Ectodermal cell (in vitro differentiated cells): ENCODE results near the gene C1QTNF4.

Experiments
- H3K27ac ChIP-seq: 2 replicates; pipeline ENCODE4 v1.7.0; 2013; ENCODE audit warnings: mild to moderate bottlenecking, low read depth, low read length; ENCODE audit not compliant: insufficient read depth, poor library complexity, severe bottlenecking
- H3K27me3 ChIP-seq: 2 replicates; pipeline ENCODE4 v1.7.0; 2013; ENCODE audit warnings: mild to moderate bottlenecking, low read length; ENCODE audit not compliant: insufficient read depth, control insufficient read depth, poor library complexity, severe bottlenecking
- H3K36me3 ChIP-seq: one replicate; pipeline ENCODE4 v1.7.0; 2013; ENCODE audit warnings: low read length; ENCODE audit not compliant: control insufficient read depth, insufficient read depth
- H3K4me1 ChIP-seq: one replicate; pipeline ENCODE4 v1.7.0; 2013; ENCODE audit warnings: low read length; ENCODE audit not compliant: control insufficient read depth, insufficient read depth
- H3K4me3 ChIP-seq: 2 replicates; pipeline ENCODE4 v1.7.0; 2013; ENCODE audit warnings: low read depth, low read length, control low read depth; ENCODE audit not compliant: insufficient read depth
- H3K9me3 ChIP-seq: 2 replicates; pipeline ENCODE4 v1.7.0; 2013; ENCODE audit warnings: mild to moderate bottlenecking, low read length, moderate library complexity; ENCODE audit not compliant: control insufficient read depth
- WGBS, 2 experiments: methylation state at CpG; one replicate each; pipeline ENCODE4 v1.1.7; 2013; ENCODE audit warnings: missing lambda C conversion rate in 2 of 2; 5-methylcytosine and 5-hydroxymethylcytosine counted together

The C1QTNF4 gene

DNA sequence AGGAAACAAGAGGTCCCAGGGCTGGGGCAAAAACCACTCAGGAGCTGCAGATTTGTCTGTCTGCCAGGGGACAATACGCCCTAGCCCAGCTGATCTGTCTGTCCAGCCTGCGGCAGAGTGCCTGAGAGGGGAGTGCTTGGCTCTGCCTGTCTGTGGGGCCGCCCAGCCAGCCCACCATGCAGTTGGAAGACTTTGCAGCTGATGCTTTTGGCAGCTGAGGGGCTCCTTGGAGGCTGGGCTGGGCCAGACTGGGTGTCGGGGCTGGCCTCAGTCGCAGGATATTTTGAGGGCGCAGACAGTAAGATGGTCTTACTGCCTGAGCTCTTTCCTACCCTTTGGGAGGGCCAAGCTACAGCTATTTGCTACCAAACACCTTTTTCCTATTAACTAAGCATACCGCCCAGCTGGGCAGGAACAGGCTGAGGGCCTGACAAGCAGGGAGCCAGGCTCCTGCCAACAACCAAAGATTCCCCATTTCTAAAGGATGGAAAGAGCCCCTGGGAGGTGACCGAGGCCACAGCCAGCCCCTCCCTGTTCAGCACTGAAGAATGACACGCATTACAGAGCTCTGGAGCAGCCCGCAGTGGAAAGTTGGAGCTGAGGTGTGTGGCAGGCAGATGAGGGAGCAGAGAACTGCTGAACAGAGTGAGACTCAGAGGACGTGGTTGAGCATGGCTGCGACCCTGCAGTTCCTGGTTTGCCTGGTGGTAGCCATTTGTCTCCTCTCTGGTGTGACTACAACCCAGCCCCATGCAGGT, 7.9 kb downstream of the C1QTNF4 start, which contains the start of gene FAM180B:
FAM180B (plus strand) TSS at position 581 of the 758 bp plus-strand sequence; CDS start at position 672, 91 bp downstream.
- no peak within 1 kb of the TSS for H3K4me3 ChIP-seq
- no peaks in the 10 kb centered on the region for H3K27me3 ChIP-seq
- no peaks in the 10 kb centered on the region for H3K4me1 ChIP-seq
- no peak within 1 kb of the TSS for H3K27ac ChIP-seq
- H3K36me3 ChIP-seq = peaks cover 36% of the 10 kb centered on the region
- 86% methylated on average over 12 of the region's 12 CpGs for WGBS, 2 experiments
- no peaks in the 10 kb centered on the region for H3K9me3 ChIP-seq

DNA sequence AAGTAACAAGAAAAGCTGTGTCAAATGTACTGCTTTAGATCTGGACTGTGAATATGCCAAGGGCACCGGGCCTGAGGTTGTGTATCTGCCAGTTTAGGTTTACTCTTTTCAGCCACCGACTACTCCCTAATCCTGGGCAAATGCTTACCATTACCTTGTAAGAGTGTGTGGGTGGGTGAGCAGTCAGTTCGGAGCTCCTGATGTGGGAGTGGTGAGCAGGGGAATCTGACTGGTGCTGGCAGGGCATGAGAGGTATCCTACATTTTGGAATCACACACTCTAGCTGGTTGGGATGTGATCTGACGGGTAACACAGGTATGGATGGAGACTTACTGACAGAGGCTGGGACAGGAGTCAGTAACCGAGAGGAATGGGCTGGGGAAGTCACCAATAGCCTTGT, 10.4 kb downstream of the C1QTNF4 start:
- H3K4me3 ChIP-seq = no peak overlapping the region

DNA sequence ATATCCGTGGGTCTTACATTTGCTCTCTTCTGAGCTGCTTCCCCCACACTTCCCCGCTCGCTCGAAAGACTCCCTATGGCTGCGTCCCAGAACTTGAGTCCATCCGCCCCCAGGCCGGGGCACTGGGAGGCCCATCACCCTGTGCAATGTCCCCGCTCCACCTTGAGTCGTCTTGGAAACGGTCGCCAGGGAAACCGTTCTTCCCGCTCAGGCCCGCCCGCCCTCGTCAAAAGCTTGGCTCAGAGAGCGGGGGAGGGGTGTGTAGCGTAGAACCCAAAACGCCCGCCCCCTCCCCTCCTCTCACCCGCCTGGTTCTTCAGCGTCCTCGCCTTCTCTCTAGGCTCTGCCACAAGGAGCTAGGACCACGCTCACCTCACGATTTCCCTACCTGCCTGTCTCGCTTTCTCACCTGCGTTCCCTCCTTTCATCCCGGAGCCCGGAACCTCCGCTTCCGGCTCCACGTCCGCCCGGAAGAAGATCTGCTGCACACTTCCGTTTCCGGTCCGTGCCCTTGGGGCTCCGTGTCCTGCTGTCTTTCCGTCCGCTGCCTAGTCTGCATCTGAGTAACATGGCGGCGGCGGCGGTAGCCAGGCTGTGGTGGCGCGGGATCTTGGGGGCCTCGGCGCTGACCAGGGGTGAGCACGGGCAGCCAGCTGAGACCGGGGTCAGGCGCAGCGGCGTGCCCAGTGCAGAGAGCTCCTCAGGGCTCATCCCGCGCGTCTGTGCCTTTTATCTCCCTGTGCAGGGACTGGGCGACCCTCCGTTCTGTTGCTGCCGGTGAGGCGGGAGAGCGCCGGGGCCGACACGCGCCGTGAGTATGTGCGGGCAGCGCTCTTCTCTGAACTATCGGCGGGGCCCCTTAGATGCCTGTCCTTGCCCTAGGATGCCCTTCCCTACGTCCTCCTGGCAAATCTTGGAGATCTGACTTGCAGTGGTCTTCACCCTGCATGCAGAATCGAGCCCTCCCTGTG, 15.4 kb downstream of the C1QTNF4 start, which contains the start of the genes KBTBD4 and NDUFS3:
KBTBD4 (minus strand) TSS at position 447 of the 971 bp plus-strand sequence; CDS start at position 428, 19 bp downstream.
NDUFS3 (plus strand) TSS at position 551 of the 971 bp plus-strand sequence; CDS start at position 569, 18 bp downstream.
- Histone ChIP-seq H3K27me3 (no peaks in the 10 kb centered on the region), H3K27ac (peak within 1 kb of the TSS; percentile 91), H3K36me3 (peaks cover 47% of the 10 kb centered on the region), H3K4me1 (peaks cover 17% of the 10 kb centered on the region), H3K9me3 (no peaks in the 10 kb centered on the region), H3K4me3 (peak within 1 kb of the TSS; percentile 97)
- WGBS, 2 experiments = 0% methylated on average over 72 of the region's 72 CpGs

More for the DNA sequence above, 10.4 kb downstream of the C1QTNF4 start:
- Histone ChIP-seq H3K27me3 (no peaks in the 10 kb centered on the region), H3K9me3 (no peaks in the 10 kb centered on the region), H3K4me1 (peaks cover 7% of the 10 kb centered on the region), H3K36me3 (peaks cover 42% of the 10 kb centered on the region), H3K27ac (no peak overlapping the region)
- WGBS, 2 experiments = 98 to 99% methylated on average over 5 of the region's 5 CpGs

DNA sequence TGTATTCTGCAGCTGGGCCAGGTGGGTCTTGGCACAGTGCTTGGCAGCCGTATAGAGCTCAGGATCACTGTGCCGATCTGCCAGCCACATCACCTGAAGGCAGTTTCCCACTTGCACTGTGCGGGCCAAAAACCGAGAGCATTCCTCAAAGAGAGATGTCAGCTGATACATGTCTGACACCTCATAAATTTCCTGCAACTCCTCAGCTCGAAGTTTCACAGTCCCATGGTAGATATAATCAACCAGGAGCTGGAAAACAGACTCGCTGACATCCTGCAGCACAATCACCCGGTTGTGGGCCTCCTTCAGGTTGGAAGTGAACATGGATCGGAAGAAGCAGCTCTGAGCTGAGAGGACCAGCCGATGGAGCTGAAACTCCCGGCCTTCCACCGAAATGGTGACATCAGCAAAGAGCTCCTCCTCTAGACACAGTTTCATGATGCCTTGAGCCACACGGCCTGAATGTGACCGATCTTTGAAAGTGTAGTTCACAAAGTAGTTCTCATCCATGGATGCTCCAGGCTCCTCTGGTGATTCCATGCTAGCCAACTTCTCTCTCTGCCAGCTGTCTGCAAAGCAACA, 16.7 kb downstream of the C1QTNF4 start:
- Histone ChIP-seq H3K9me3 (no peaks in the 10 kb centered on the region), H3K4me1 (peaks cover 17% of the 10 kb centered on the region), H3K27me3 (no peaks in the 10 kb centered on the region), H3K36me3 (peaks cover 41% of the 10 kb centered on the region), H3K4me3 (no peak overlapping the region), H3K27ac (peak overlapping the region; percentile 91)
- WGBS, 2 experiments = 92% methylated on average over 13 of the region's 13 CpGs

DNA sequence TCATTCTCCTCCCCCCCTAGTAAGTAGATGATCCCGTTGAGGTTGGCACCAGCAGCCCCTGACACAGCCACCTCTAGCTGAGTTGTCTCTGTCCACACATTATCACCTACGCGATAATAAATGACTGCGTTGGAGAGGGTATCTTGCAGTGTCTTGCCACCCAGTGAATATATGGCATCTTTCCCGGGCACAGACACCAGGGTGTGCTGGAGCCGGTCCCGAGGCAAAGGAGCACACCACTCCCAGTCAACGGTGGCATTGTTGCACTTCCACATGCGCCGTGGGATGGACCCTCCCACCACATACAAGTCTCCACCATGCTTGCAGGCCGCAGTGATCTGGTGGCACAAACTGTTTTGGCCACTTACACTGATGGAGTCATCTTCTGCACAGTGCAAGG, 20.9 kb downstream of the C1QTNF4 start:
- Histone ChIP-seq H3K27me3 (no peaks in the 10 kb centered on the region), H3K27ac (no peak overlapping the region), H3K9me3 (no peaks in the 10 kb centered on the region), H3K4me1 (peaks cover 11% of the 10 kb centered on the region), H3K36me3 (peaks cover 41% of the 10 kb centered on the region), H3K4me3 (no peak overlapping the region)
- WGBS, 2 experiments = 94 to 95% methylated on average over 11 of the region's 11 CpGs

DNA sequence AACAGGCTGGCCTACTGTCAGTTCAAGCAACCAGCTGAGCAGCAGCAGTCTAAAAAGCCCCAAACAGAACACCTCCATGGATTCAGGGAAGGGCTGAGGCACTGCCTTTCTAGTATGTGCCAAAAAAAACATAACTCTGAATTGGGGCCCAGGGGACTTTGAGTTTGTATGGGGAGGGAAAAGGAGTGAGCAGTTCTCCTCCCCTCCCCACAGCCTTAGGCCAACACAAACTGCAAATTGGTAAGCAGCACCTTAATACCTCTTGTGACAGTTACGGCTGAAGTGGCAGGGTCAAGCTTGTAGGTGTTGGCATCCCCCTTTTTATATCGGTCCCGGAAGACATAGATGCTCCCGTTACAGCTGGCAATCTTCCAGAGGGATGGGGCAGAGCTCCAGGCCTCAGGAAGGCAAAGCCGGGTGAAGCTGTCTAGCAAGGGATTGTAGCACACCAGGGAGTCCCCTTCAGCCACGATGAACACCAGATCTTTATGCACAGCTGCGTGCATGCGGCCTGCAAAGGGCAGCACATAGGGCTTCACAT, 21.4 kb downstream of the C1QTNF4 start:
- Histone ChIP-seq H3K36me3 (peaks cover 41% of the 10 kb centered on the region), H3K27ac (no peak overlapping the region), H3K4me1 (peaks cover 7% of the 10 kb centered on the region), H3K9me3 (no peaks in the 10 kb centered on the region), H3K27me3 (no peaks in the 10 kb centered on the region), H3K4me3 (no peak overlapping the region)
- WGBS, 2 experiments = 94% methylated on average over 8 of the region's 8 CpGs

DNA sequence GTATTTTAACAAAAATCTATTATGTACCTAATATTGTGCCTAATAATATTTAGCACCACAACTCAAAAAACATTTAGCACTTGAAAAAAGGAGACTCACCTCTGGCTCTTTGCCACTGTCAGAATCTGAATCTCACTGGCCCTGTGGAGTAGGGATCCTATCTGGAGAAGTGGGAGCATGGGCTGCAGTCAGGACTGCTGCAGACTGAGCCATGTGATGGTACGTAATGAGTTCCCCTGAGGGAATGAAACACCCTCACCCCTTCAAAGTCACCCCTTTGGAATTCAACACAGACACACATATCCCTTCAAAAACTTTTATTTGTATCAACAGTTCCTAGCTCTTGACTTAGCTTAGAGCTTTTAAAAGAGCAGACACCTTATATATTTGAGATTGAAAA, 22.3 kb downstream of the C1QTNF4 start:
- Histone ChIP-seq H3K36me3 (peaks cover 37% of the 10 kb centered on the region), H3K4me3 (no peak overlapping the region), H3K4me1 (no peaks in the 10 kb centered on the region), H3K27me3 (no peaks in the 10 kb centered on the region), H3K27ac (no peak overlapping the region), H3K9me3 (no peaks in the 10 kb centered on the region)
- 94 to 95% methylated on average over 1 of the region's 1 CpG for WGBS, 2 experiments

DNA sequence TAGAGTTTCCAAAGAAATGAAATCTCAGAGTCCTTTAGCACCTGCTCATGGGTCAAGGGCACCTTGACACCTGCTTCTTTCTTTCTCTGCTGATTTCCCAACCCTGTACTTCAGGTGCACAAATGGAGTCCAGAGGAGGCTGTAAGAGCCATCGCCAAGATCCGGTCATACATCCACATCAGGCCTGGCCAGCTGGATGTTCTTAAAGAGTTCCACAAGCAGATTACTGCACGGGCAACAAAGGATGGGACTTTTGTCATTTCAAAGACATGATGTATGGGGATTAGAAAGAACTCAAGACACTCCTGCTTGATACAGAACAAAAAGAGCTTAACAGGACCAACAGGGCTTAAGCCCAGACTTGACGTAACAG, 22.9 kb downstream of the C1QTNF4 start:
- WGBS, 2 experiments = 95 to 97% methylated on average over 4 of the region's 4 CpGs
- no peak overlapping the region for H3K27ac ChIP-seq
- H3K27me3 ChIP-seq = no peaks in the 10 kb centered on the region
- no peak overlapping the region for H3K4me3 ChIP-seq
- H3K9me3 ChIP-seq = no peaks in the 10 kb centered on the region
- peaks cover 36% of the 10 kb centered on the region for H3K36me3 ChIP-seq
- H3K4me1 ChIP-seq = no peaks in the 10 kb centered on the region

DNA sequence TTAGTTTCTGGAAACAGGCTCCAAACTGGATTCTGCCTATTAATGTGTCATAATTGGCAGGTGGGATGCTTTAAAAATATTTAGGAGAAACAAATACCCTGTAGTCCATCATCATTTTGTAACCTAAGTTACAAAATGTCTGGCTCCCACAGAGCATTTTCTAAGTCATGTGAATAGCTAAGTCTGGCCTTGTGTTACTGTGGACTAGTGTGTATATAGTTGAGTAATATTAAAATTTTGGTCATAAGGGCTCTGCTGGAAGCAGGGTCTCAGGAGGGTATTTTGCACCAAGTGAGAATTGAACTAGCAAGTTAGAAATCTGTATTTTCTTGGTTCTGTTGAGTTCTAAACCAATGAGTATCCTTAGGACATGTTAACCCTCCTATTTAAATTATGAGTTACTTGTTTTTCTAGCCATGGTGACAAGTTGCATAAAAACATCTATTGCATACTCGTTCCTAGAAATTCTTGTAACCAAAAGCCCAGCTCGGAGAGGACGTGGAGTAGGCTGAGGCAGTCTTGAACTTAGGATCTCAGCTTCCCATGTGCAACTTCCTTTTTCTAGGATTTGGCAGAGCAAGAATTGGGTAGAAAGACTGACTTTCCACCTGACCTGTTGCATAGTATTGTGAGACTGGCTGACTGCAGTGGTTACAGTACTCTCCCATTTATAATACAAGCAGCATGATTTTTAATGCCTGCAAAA, 23.4 kb downstream of the C1QTNF4 start:
- H3K36me3 ChIP-seq = peaks cover 34% of the 10 kb centered on the region
- no peaks in the 10 kb centered on the region for H3K27me3 ChIP-seq
- H3K4me3 ChIP-seq = no peak overlapping the region
- no peaks in the 10 kb centered on the region for H3K9me3 ChIP-seq
- WGBS, 2 experiments = 96% methylated on average over 3 of the region's 3 CpGs
- H3K27ac ChIP-seq = no peak overlapping the region
- H3K4me1 ChIP-seq = no peaks in the 10 kb centered on the region
